GM21717 (cell line): ENCODE measurements around the gene SMIM44.

Experiments
- ATAC-seq: cut with Tn5 transposase; IDR thresholded peaks from one replicate; pipeline ENCODE4 v1.9.1; 2021; ENCODE audit warnings: mild to moderate bottlenecking, moderate library complexity; ENCODE audit not compliant: unreplicated experiment

Gene SMIM44

DNA sequence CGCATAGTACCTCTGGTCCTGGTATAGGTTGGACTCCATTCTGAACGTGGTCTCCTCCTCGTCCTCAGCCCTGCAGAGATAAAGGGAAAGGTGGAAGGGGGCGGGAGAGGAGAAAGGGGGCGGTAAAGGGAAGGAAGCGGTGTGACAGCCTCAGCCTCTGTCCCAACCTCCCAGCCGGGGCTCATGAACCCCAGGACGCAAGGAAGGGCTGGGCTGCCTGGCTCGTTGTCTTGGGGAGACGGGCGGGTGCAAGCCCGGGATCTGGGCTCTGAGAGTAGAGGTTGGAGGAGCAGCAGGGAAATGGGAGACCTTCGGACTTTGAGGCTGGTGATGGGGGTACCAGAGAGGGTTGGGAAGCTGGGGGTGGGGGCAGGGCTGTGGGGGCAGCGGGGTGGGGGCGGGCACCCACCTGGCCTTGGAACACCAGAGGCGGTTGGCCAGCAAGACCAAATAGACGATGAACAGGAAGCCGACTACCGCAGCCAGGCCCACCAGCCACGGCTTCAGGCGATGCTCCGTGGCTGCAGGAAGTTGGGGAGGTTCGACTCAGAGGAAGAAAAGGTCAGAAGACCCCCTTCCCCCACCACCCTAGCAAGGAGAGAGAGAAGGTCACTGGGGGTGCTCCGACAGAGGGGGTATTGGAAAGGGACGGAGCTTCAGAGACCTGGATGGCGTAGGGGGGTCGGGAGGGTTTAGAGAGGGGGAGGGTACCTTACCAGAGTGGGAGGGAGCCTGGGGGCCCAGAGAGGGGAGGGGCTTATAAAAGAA lies 4.6 kb downstream of the SMIM44 start:
- ATAC-seq, result no peak

DNA sequence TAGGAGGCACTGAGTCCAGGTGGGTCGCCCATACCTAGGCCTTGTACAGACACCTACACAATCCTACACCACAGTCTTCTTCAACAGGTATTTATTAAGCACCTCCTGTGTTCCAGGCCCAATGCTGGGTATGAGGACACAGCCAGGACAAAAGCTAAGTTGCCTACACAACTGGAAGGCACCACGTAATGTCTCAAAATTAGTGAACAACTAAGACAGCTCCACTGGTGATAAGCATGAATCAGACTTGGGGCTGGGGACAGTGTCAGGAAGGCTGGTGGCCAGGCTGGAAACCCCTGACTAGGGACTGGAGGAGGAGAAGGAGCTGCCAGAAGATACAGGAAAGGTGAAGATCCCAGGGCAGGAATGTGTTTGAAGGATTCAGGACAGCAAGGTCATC lies 5.3 kb downstream of the SMIM44 start:
- no peak for ATAC-seq

DNA sequence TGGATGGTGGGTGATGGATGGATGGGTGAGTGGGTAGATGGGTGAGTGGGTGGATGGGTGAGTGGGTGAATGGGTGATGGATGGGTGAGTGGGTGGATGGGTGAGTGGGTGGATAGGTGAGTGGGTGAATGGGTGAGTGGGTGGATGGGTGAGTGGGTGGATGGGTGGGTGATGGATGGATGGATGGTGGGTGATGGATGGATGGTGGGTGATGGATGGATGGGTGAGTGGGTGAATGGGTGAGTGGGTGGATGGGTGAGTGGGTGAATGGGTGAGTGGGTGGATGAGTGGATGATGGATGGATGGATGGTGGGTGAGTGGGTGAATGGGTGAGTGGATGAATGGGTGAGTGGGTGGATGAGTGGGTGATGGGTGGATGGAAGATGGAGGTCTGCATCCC lies 5.7 kb downstream of the SMIM44 start:
- ATAC-seq, result no peak

DNA sequence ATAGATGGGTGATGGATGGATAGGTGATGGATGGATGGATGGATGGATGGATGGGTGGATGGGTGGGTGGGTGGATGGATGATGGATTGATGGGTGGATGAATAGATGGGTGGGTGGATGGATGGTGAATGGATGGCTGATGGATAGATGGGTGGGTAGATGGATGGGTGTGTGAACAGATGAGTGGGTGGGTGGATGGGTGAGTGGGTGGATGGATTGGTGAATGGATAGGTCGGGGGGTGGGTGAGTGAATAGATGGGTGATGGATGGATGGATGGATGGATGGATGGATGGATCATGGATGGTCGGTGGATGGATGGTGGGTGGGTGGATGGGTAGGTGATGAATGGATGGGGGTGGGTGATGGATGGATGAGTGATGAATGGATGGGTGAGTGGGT lies 6.4 kb downstream of the SMIM44 start:
- ATAC-seq, result no peak

DNA sequence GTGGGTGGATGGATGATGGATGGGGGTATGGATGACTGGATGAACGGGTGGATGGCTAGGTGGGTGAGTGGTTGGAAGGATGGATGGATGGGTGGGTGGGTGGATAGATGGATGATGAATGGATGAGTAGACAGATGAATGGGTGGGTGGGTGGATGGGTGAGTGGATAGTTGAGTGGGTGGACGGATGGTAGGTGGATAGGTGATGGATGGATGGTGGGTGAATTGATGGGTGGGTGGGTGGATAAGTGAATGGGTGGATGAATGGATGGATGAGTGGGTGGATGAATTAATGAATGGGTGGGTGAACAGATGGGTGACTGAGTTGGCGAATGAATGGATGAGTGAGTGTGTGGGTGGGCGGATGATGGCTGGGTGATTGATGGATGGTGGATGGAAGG lies 7.8 kb downstream of the SMIM44 start:
- no peak for ATAC-seq

DNA sequence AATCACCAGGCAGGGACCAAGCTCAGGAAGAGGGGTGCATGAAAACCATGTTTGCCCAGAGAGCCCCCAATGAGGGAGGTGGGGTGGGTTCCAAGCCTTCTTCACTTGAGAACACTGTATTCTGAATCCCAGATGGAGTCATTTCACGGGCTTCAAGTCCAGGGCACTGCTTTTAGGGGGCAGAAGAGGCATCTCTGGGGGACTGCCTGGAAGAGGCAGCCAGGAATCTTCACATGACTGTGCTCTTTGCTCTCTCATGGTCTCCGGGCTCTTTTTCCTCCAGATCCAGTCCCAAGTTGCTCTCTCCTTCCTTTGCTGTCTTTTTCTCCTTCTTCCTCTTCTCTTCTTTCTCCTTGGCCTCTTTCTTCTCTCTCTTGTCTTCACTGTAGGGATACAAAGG lies 8.6 kb downstream of the SMIM44 start:
- no peak for ATAC-seq

DNA sequence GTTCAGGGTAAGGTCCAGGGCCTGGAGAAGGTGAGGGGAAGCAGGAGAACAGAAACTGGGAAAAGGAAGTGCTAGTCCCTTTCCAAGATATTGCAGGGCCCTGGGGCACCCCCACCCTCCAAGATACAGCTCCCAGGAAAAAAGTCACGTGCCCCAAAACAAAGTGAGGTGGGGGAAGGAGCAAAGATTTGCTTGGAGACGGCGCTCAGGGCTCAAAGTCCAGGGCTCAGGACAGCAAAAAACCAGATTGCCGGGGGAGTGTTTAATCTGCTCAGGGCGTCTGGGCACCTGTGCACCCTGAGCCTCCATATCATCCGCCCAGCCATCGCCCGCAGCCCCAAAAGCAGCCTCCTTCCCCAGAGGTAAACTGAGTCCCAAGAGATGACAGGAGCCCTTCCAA lies 9.2 kb downstream of the SMIM44 start:
- ATAC-seq, result no peak

DNA sequence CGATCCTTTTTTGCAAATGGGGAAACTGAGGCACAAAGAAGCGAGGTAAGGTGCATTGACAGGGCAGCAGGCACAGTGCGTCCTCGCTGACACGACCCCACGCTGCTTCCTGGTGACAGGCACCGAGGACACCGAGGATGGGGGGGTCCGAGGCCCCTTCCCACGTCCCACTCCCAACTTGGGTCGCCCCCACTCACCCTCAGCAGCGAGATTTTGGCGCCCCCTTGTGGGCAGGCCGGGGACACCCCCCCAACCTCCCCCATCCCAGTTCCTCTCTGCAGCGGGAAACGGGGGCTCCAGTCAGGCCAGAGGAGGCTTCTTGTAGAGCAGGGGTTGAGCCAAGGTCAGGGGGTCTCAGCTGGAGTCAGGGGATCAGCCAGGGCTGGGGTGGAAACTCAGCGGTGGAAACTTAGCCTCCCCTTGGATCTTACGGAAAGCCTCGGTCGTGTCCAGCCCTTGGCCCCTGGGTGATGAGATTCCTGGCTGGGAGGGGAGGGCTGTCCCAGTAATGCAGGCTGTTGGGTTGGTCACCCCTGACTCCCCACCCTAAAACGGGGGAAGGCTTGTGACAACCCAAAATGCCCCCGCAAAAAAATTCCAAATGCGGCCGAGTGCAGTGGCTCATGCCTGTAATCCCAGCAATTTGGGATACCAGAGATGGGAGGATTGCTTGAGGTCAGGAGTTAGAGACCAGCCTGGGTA lies 11.1 kb downstream of the SMIM44 start:
- no peak for ATAC-seq

DNA sequence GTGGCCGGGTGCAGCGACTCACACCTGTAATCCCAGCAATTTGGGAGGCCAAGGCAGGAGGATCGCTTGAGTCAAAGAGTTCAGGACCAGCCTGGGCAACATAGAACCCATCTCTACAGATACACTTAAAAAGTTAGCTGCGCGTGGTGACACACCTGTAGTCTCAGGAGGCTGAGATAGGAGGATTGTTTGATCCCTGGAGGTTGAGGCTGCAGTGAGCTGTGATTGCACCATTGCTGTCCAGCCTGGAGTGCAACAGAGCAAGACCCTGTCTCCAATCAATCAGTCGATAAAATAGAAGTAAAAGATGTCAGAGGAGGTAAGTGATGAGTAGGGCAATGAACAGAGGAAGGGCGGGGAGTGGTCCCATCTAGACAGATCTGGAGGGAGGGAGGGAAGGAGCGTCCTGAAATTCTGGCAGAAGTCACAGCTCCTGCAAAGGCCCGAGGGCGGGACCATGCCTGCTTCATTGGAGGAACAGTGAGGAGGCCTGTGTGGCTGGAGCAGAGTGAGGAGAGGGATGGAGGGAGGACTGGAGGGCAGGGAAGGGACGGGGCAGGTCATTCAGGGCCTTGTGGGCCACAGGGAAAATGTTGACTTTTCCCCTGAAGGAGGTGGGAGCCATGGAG lies 12.6 kb downstream of the SMIM44 start:
- ATAC-seq, result no peak

DNA sequence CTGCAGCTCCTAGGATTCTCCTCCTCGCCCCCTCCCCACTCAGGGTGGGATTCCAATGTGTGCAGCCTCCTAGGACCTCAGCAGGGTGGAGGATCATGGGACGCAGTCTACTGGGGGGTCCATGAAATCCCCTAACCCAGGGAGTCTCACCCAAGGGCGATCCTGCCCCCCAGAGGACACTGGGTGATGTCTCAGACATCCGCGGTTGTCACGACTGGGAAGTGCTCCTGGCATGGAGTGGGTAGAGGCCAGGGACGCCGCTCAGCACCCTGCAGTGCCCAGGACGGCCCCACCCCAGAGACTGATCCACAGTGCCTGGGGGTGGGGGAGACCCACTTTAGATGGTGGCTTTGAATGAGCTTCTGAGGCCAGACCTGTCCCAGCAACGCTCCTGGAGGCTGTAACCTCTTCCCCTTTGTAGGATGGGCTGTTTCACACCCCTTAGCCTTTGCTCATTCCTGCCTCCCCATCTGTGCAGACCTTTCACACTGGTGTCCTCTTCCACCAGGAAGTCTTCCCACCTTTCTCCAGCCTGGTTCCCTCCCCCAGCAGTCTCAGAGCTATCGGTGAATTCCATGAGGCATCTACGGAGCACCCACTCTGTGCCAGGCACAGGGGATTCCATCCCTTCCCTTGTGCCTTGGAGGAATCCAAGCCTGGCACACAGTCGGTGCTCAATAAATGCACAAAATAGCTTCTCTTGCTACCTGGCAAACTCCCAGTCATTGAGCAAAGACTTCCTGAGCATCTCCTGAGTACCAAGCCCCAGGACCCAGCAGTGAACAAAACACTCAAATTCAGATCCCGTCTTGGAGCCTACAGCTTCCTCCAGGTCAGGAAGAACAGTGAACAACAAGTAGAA lies 13.4 kb downstream of the SMIM44 start:
- no peak for ATAC-seq

DNA sequence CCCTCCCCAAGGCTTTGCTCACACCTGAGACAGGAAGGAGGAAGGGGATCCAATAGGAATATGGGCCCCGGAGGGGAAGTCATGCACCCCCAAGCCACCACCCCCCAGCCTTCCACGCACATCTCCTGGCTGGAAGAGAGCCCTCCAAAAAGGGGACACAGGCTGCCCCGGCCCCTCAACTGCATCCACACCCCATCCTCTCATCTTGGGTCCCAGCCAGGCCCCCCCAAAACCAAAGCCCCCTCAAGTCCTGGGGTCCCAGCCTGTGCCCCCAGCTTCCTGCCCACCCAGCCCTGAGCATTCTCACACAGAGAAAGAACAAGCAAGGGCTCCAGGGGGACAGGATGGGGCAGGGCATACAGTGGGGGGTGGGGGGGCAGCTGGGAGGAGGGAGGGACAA lies 15.0 kb downstream of the SMIM44 start:
- ATAC-seq, result no peak

DNA sequence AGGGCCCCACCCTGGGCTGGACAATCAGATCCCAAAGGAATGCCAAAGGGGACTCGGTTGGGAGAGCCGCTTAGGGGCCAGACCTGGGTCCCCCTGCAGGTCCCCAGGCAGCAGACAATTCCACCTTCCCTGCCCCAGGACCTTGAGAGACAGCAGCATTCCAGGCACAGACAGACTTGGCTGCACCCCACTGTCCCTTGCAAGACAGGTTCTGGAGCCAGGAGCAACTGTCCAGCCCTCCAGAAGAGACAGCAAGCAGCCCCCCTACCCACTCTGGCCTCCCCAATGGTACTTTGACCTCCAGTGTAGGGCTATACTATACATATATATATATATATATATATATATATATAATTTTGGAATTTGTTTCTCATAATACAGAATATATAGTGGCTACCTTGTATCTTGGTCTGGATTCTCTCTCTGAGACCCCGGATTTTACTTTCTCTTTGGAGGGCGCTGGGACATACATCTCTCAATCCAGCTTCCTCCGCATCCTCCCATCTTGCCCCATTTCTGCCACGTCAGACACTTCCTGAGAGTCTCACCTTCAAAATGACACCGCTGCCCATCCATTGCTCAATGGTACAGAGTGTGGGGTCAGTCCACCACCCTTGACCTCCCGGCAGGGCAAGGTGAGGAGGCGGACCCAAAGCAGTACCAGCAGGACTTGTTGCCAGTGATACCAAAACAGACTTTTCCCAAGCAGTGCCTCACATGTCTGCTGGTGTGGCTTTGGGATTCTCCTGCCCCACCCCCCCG lies 15.6 kb downstream of the SMIM44 start:
- no peak for ATAC-seq

DNA sequence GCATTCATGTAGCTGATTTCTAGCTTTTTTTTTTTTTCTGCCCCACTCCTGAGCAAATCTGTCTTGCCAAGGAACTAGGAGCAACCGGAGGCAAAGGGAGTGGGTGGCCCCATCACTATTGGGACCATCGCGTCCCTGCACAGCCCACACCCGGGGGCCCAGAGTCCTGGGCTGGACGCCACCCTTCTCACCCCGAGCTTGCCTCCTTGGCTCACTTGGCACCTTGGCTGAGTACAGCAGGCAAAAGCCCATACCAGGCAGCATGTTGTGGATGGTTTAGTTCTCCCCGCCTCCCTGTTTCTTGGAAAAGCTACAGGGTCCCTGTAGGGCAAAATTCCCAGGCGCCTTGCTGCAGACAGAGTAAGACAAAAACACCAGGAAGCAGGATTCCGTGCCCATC lies 16.6 kb downstream of the SMIM44 start:
- ATAC-seq, result no peak

DNA sequence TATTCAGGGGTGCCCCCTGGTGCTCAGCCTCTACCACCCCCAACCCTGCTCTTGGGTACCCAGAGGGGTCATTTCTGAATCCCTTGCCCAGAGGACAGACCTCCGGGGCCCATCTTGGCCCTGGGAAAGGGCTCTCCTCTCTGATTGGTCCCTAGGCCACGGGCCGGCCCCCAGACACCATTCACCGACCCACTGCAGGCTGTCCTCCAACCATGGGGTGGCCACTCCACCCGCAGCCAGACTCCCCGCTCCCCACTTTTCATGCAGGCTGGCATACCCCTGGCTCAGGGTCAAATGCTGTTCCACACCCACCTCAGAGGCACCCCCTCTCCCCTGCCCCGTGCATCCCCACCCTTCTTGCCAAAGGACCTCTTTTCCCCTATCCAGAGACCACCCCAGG lies 17.7 kb downstream of the SMIM44 start:
- no peak for ATAC-seq

DNA sequence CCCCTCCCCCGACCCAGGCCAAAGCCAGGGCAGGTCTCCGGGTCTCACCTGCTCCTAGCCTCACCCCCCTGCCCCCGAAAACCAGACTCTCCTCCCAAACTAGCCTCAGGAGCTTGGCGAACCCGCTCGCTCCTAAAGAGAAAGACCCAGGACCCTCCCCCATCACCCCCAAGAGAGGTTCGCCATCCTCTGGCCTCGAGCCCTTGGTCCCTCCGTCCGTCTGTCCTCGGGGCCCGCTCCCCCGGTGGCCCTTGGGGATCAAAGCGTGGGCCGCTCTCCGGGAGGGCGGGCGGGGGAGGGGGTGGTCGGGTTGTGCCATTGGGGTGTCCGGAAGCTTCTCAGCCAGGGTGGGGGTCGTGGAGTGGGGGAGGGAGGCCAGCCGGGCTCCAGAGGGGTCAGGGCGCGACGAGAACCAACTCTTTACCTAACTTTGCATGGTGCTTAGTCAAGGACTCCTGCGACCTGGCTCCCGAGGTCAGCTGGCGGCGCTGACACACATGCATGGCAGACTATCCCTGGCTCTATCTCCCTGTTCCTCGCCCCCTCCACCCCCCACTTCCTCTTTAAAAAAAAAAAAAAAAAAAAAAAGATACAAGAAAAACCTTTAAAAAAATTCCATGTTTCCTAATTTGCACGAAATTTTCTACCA lies 18.5 kb downstream of the SMIM44 start:
- ATAC-seq, result no peak

DNA sequence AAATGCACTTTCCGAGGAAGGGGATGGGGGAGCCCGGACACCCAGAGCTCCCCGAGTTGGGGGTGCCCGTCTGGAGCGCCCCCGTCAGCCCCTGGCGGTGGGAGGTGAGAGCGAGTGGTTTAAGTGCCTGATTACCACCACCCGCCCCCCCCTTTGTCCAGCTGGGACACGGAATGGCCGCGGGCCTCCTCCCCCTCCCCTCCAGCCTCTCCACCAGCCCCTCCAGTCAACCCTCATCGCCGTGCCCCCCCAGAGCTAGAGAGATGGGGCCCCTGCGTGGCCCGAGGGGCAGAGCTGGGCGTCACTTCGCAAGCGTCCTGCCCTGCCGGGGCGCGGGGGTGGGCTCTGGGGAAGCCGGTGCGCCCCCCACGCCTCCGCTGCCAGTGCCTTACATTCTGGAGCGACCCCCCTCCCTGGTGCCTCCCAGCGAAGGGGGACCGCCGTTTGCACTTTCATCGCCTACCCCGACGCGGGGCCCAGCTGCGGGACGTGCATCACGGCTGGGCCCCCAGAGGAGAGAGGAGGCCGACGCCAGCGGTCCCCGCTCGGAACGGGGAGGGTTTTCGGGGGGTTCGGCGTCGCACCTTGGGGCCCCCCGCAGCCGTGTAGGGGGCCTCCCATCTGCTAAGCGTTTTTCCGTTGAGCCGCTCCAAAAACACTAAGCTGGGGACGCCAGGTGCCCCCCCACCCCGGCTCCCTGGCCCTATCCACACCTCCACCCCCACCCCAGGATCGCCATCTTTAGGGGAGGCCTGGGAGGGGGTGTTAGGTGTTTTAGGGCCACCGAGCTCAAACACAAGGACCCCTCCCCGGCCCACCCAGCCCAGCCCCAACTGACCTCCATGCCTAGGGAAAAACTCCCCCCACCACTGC lies 19.3 kb downstream of the SMIM44 start:
- no peak for ATAC-seq

DNA sequence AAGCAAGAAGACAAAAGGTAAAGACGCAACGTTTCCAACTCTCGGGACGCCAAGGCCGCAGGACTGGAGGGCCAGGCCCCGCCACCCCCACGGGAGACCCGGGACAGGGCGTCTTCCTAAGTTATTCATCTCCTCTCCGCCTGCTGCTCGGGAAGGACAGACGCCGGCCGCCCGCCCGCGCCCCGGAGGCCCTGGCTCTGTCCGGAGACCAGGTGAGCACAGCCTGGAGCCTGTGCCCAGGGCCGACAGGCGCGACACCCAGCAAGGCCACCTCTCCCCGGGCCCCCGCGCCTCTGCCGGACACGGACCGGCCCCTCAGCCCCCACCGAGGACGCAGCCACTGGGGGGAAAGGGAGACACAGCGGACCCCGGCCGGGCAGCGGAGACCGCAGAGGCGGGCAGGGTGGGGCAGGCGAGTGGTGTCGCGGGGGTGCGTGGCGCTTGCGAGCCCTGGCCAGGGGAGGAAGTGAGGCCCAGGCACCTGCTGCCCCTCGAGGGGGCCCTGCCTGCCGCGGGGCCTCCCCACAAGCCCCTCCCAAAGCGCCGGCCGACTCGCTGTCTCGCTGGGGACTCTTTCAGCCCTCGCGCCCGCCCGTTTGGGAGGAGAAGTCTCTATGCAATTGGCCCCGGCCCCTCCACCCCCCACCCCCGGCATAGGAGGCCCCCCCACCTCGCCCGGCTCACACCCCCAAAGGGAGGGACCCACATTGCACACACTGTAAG lies 20.1 kb downstream of the SMIM44 start:
- no peak for ATAC-seq

DNA sequence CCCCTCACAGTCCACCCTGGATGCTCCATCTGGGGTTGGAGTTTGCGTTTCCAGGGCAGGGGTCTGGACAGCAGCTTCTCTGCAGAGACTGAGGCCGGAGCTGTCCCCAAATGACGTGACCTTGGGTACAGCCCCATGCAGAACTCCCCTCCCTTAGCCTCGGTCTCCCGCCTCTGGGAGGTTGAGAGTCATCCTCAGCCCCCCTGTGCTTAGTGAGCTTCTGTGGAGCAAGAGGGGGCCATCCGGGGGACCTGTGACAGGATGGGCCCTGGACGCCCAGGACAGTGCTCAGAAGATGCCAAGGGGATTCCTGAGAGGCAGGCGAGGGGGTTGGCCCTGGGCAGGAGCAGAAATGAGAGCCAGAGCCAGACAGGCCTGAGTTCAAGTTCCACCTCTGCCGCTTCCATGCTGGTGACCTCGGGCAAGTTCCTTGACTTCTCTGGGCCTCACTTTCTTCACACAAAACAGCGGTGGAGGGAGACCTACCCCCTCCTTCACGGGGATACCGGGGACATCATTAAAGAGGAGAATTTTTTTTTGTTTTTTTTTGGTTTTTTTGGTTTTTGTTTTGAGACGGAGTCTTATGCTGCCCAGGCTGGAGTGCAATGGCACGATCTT lies 23.2 kb downstream of the SMIM44 start:
- no peak for ATAC-seq
